PC-3 (cell line): ENCODE results near the gene P2RY8.

Source experiments
- CTCF ChIP-seq: fragments of 300-600 bp; sonication (generic); conservative IDR thresholded peaks from 2 replicates; pipeline ENCODE4 v1.5.1; 2017; ENCODE audit warnings: antibody characterized with exemption, low read depth, mild to moderate bottlenecking, low read length
- EZH2 ChIP-seq: fragments of 300-600 bp; sonication (generic); IDR thresholded peaks from one replicate; pipeline ENCODE4 v1.6.1; 2017; ENCODE audit warnings: antibody characterized with exemption, mild to moderate bottlenecking, low read length; ENCODE audit not compliant: unreplicated experiment
- EZH2phosphoT487 ChIP-seq: fragments of 300-600 bp; sonication (generic); IDR thresholded peaks from 2 replicates; pipeline ENCODE4 v1.6.1; 2018; ENCODE audit warnings: mild to moderate bottlenecking, antibody characterized with exemption, low read length, borderline replicate concordance

GRCh38 chrX:1577845-1578244 is 40.9 kb upstream of the P2RY8 start:
- no peak for TF ChIP-seq EZH2
- TF ChIP-seq CTCF = no peak
- TF ChIP-seq EZH2phosphoT487 = no peak
